Uterus (tissue), 4 donors: ENCODE data around the gene ARAF. TPM values are rescaled to one million over a fixed set of nuclear protein-coding genes. Genes with fewer than 3 reads are reported as not detected.

Experiments
- DNase-seq, 2 donors: peaks; one replicate each; pipeline ENCODE4 v3.0.0-alpha.2; 2019 to 2020
- H3K27ac ChIP-seq, 2 donors: fragments of 200-600 bp; sonication (generic); 1 replicate in 1 of 2; 2 replicates in 1 of 2; pipeline ENCODE4 v1.5.1; 2016 to 2018
- H3K27me3 ChIP-seq, 2 donors: fragments of 200-600 bp; sonication (generic); one replicate each; pipeline ENCODE4 v1.5.1; 2018 to 2019; ENCODE audit warnings: control low read depth in 1 of 2
- H3K36me3 ChIP-seq, 2 donors: fragments of 200-600 bp; sonication (generic); one replicate each; pipeline ENCODE4 v1.5.1; 2019; ENCODE audit warnings: control low read depth in 1 of 2
- H3K4me1 ChIP-seq, 2 donors: fragments of 200-600 bp; sonication (generic); one replicate each; pipeline ENCODE4 v1.5.1; 2018 to 2019; ENCODE audit warnings: control low read depth in 1 of 2
- H3K4me3 ChIP-seq, 2 donors: fragments of 200-600 bp; sonication (generic); 1 replicate in 1 of 2; 2 replicates in 1 of 2; pipeline ENCODE4 v1.5.1; 2018 to 2019; ENCODE audit warnings: mild to moderate bottlenecking in 1 of 2
- H3K9me3 ChIP-seq, 2 donors: fragments of 200-600 bp; sonication (generic); one replicate each; pipeline ENCODE4 v1.5.1; 2019; ENCODE audit warnings: control low read depth in 1 of 2
- POLR2A ChIP-seq, 2 donors: fragments of 450-650 bp; IDR thresholded peaks; one replicate each; pipeline ENCODE4 v1.6.1; 2016; ENCODE audit warnings: antibody characterized with exemption in 2 of 2, mild to moderate bottlenecking in 1 of 2, moderate library complexity in 1 of 2
- intact Hi-C: fragments of 100-400 bp; cut with DNase I; formaldehyde crosslinking; loops from one replicate; pipeline ENCODE4 v1.15.1; 2023; ENCODE audit warnings: low total_unique reads
- total RNA-seq, 4 donors: library from RNA; depleted of rRNA in 3 of 4; stranded (reverse); fragments of >200 nt in 3 of 4; gene quantifications; one replicate each; pipeline versions ENCODE4 v1.1.0 to v1.2.4, GENCODE V29; 2014 to 2023
- TF ChIP-seq, protein P1 (sequence below), 4 experiments: fragments of 200-600 bp in 2 of 4; fragments of 450-650 bp in 2 of 4; sonication (generic) in 2 of 4; IDR thresholded peaks; one replicate each; pipeline ENCODE4 v1.5.1; 2016 to 2019; ENCODE audit warnings: antibody characterized with exemption in 4 of 4, mild to moderate bottlenecking in 2 of 4, moderate library complexity in 1 of 4
- donor health status: DM: yes; HTN: yes; CAD: no.

The ARAF gene
- total RNA-seq, 4 donors from 2014 or later = 5.6 to 65.6 (median 17.6) TPM

DNA sequence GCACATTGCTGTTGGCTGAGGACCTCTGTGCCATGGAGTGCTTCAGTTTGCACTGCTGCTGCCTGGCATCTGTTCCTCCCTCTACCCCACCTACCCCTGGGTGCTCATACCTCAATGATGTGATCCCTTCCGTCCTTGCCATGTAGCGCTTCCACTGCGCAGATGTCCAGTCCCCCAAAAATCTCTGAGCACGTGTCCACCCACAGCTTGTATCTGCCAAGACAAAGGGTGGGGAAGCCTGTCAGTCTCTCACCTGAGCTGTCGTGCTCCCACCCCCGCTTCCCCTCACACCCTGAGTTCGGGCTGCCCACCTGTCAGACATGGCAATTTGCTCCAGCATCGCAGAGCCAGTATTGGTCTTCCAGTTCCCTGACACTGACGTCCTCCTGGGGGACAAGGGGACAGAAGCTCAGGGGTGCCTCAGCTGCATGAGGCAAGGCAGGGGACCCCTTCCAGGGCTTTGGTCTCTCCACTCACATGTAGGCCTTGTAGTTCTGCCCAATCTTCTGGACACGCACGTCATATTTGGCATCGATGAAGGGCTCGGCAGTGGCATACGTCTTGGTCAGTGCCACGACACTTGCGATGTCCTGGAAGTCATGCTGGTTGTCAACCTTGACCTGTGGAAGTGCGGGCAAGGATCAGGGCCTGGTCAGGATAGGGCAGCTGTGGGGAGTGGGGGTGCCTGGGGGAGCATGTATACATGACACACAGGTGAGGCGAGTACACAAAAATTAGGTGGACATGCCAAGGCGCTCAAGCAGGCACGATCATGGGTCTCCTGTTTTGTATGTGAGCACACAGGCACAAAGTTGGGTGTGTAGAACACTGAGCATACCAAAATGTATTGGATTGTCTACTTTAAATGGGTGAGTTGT is 15.3 kb downstream of the ARAF start:
- TF ChIP-seq POLR2A (IDR thresholded peaks at IDR 0.05) = no peak
- TF ChIP-seq, protein P1, sequence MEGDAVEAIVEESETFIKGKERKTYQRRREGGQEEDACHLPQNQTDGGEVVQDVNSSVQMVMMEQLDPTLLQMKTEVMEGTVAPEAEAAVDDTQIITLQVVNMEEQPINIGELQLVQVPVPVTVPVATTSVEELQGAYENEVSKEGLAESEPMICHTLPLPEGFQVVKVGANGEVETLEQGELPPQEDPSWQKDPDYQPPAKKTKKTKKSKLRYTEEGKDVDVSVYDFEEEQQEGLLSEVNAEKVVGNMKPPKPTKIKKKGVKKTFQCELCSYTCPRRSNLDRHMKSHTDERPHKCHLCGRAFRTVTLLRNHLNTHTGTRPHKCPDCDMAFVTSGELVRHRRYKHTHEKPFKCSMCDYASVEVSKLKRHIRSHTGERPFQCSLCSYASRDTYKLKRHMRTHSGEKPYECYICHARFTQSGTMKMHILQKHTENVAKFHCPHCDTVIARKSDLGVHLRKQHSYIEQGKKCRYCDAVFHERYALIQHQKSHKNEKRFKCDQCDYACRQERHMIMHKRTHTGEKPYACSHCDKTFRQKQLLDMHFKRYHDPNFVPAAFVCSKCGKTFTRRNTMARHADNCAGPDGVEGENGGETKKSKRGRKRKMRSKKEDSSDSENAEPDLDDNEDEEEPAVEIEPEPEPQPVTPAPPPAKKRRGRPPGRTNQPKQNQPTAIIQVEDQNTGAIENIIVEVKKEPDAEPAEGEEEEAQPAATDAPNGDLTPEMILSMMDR (IDR thresholded peaks at IDR 0.05) = no peak
- Histone ChIP-seq H3K4me3 (no peak overlapping the region), H3K27me3 (no peaks in the 10 kb centered on the region), H3K9me3 (no peaks in the 10 kb centered on the region), H3K36me3 (no peaks in the 10 kb centered on the region), H3K27ac (no peak overlapping the region), H3K4me1 (no peaks in the 10 kb centered on the region)
- intact Hi-C loops = no loop called here
- DNase-seq = no peak

DNA sequence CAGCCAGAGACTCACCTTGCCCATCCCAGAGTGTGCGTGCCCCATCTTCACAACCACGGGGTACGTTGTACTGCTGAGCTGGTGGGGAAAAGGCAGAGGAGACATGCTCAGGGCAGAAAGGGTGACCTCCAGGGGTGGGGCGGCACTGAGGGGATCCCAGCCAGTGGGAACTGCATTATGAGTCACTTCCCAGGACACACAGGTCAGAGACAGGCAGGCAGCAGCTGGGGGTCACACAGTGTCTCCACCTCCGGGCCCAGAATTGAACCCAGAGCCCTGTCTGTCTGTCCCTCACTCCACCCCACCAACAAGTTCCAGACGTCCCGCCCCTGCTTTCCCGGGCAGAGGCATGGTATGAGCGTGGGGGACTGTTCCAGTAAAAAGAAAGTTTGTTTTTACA is 16.4 kb downstream of the ARAF start:
- no peak for TF ChIP-seq POLR2A (IDR thresholded peaks at IDR 0.05)
- TF ChIP-seq, protein P1 (IDR thresholded peaks at IDR 0.05) = no peak
- H3K4me3 ChIP-seq = no peak overlapping the region
- intact Hi-C loops = no loop called here
- H3K4me1 ChIP-seq = no peaks in the 10 kb centered on the region
- no peak for DNase-seq
- H3K9me3 ChIP-seq = no peaks in the 10 kb centered on the region
- no peaks in the 10 kb centered on the region for H3K36me3 ChIP-seq
- no peak overlapping the region for H3K27ac ChIP-seq
- no peaks in the 10 kb centered on the region for H3K27me3 ChIP-seq

DNA sequence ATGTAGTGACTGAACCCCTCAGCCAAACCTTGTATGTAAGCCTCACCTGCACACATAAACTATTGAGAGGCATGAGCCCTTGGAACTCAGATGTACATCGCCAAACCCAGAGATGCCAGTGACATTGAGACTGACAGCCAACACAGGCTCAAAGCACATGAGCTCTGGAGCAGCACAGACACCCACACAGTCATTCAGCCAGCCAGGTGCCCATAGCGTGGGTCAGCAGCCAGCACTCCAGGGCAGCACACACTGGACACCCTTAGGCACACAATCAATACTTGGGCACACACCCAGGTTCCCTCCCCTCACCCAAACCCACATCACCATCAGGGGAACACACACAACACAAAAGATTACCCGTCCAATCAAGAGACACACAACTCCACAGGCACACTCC is 16.9 kb downstream of the ARAF start:
- Histone ChIP-seq H3K27ac (no peak overlapping the region), H3K36me3 (no peaks in the 10 kb centered on the region), H3K4me1 (no peaks in the 10 kb centered on the region), H3K4me3 (no peak overlapping the region), H3K9me3 (no peaks in the 10 kb centered on the region), H3K27me3 (no peaks in the 10 kb centered on the region)
- intact Hi-C loops = no loop called here
- no peak for TF ChIP-seq POLR2A (IDR thresholded peaks at IDR 0.05)
- TF ChIP-seq, protein P1 (IDR thresholded peaks at IDR 0.05) = no peak
- DNase-seq = no peak

DNA sequence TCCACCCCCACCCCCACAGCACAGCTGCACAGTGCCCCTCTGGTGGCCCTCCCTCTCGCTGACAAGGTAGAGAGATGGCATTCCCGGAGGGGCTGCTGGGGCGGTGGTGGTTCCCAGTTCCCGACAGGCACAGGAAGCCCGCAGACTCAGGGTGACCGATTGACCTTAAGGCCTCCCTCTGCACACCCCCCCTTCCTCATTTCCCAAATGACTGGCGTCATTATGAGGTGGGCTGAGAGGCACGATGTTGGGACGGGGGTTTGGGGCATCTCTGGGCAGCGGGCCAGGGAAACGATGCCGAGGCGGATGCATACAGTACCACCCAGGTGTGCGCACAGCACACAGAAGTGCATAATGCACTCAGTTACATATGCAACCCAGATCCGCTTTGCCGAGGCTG is 17.7 kb downstream of the ARAF start:
- H3K27ac ChIP-seq = no peak overlapping the region
- no peaks in the 10 kb centered on the region for H3K9me3 ChIP-seq
- TF ChIP-seq POLR2A (IDR thresholded peaks at IDR 0.05) = no peak
- TF ChIP-seq, protein P1 (IDR thresholded peaks at IDR 0.05) = no peak
- no peaks in the 10 kb centered on the region for H3K4me1 ChIP-seq
- intact Hi-C loops = no loop called here
- no peaks in the 10 kb centered on the region for H3K36me3 ChIP-seq
- H3K27me3 ChIP-seq = no peaks in the 10 kb centered on the region
- no peak for DNase-seq
- H3K4me3 ChIP-seq = no peak overlapping the region

DNA sequence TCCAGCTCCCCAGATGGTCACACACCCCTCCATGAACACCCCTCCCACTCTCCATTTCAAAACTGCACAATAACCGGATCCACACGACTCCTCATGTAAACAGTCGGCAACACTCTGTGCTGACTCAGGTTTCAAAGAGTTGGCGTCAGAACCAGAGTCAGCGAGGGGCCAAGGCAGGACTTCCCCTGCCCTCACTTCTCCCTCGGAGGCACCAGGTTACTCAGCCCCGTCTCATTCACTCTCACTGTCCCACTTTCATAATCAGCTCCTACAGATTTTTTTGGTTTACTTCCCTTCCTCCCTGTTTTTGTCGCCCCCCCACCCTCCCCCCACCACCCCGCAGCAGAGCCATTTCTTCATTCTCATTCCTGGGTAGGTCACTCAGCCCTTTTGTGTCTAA is 18.5 kb downstream of the ARAF start:
- DNase-seq = no peak
- Histone ChIP-seq H3K27me3 (no peaks in the 10 kb centered on the region), H3K4me1 (no peaks in the 10 kb centered on the region), H3K9me3 (no peaks in the 10 kb centered on the region), H3K27ac (no peak overlapping the region), H3K36me3 (no peaks in the 10 kb centered on the region), H3K4me3 (no peak overlapping the region)
- no peak for TF ChIP-seq POLR2A (IDR thresholded peaks at IDR 0.05)
- TF ChIP-seq, protein P1 (IDR thresholded peaks at IDR 0.05) = no peak
- intact Hi-C loops = no loop called here
